DMS79 (cell line): ENCODE data around the gene SRI.
A peak's percentile ranks its signal among the peaks of the same experiment; 100 is the strongest.

ENCODE experiments used
- DNase-seq: peaks from one replicate; lab custom pipeline; 2025; lab: John Stamatoyannopoulos, UW

SRI gene

GRCh38 chr7:88224601-88225275 is 4.9 kb upstream of the SRI start:
- DNase-seq: no peak

GRCh38 chr7:88223265-88223664 is 3.4 kb upstream of the SRI start:
- no peak for DNase-seq

GRCh38 chr7:88218836-88219605 is 817 bp downstream of the SRI start:
- peak; percentile 75 for DNase-seq

- no peak for DNase-seq
These were observed 1.5 kb downstream of the SRI start for GRCh38 chr7:88218429-88218745.

- DNase-seq: peak; percentile 88
These were observed 2.0 kb downstream of the SRI start for GRCh38 chr7:88217675-88218428.

GRCh38 chr7:88216276-88216675 is 3.6 kb downstream of the SRI start:
- peak; percentile 94 for DNase-seq

GRCh38 chr7:88215295-88215694 is 4.5 kb downstream of the SRI start:
- no peak for DNase-seq

GRCh38 chr7:88214456-88214855 is 5.4 kb downstream of the SRI start:
- DNase-seq: no peak

GRCh38 chr7:88212918-88213317 is 6.9 kb downstream of the SRI start:
- DNase-seq: no peak

- DNase-seq: no peak
These were observed 11.3 kb downstream of the SRI start for GRCh38 chr7:88208521-88208920.

GRCh38 chr7:88206254-88206653 is 13.6 kb downstream of the SRI start:
- no peak for DNase-seq

GRCh38 chr7:88205179-88205578 is 14.7 kb downstream of the SRI start:
- DNase-seq: no peak

GRCh38 chr7:88204525-88205110 is 15.2 kb downstream of the SRI start:
- DNase-seq: no peak

- no peak for DNase-seq
These were observed 16.4 kb downstream of the SRI start for GRCh38 chr7:88203401-88203800.

- DNase-seq: no peak
These were observed 17.0 kb downstream of the SRI start for GRCh38 chr7:88202799-88203198.

- no peak for DNase-seq
These were observed 17.6 kb downstream of the SRI start for GRCh38 chr7:88202278-88202677.

- no peak for DNase-seq
These were observed 18.5 kb downstream of the SRI start for GRCh38 chr7:88201305-88201704.

GRCh38 chr7:88200789-88201188 is 19.0 kb downstream of the SRI start:
- DNase-seq: peak; percentile 10

- DNase-seq: no peak
These were observed 19.6 kb downstream of the SRI start for GRCh38 chr7:88200261-88200660.

- DNase-seq: no peak
These were observed 27.9 kb downstream of the SRI start for GRCh38 chr7:88191911-88192310.

- peak; percentile 5 for DNase-seq
These were observed 34.2 kb downstream of the SRI start for GRCh38 chr7:88185650-88186049.

GRCh38 chr7:88184848-88185304 is 35.0 kb downstream of the SRI start:
- DNase-seq: no peak

- no peak for DNase-seq
These were observed 36.8 kb downstream of the SRI start for GRCh38 chr7:88183051-88183450.
